DND-41 (cell line): Measurements from ENCODE around the gene MEF2D.

ENCODE experiments used
- ATAC-seq: fragments of 200-7000 bp; cut with Tn5 transposase; 3 replicates; pipeline ENCODE4 v1.9.1; 2021; ENCODE audit warnings: low read depth; ENCODE audit not compliant: insufficient read depth
- DNase-seq: peaks from one replicate; pipeline ENCODE4 v3.0.0-alpha.2; 2020
- H2AFZ ChIP-seq: 2 replicates; pipeline ENCODE4 v1.6.0; 2012; ENCODE audit warnings: low read depth, low read length
- H3K27ac ChIP-seq: 2 replicates; pipeline ENCODE4 v1.5.1; 2012; ENCODE audit warnings: low read length, inconsistent platforms
- H3K27me3 ChIP-seq: fragments of 200-600 bp; sonication (generic); 2 replicates; pipeline ENCODE4 v1.6.0; 2012; ENCODE audit warnings: low read length, mild to moderate bottlenecking, inconsistent platforms; ENCODE audit not compliant: insufficient read depth, poor library complexity
- H3K36me3 ChIP-seq: 2 replicates; pipeline ENCODE4 v1.5.1; 2012; ENCODE audit warnings: low read length, inconsistent platforms; ENCODE audit not compliant: insufficient read depth
- H3K4me1 ChIP-seq: 2 replicates; pipeline ENCODE4 v1.5.1; 2012; ENCODE audit warnings: mild to moderate bottlenecking, low read length; ENCODE audit not compliant: insufficient read depth
- H3K4me2 ChIP-seq: 2 replicates; pipeline ENCODE4 v1.6.0; 2012; ENCODE audit warnings: mild to moderate bottlenecking, moderate library complexity, low read length, inconsistent platforms; ENCODE audit not compliant: insufficient read depth
- H3K4me3 ChIP-seq, 2 experiments: fragments of 200-600 bp in 1 of 2; shearing (Covaris generic) in 1 of 2; 2 replicates each; pipeline ENCODE4 v1.5.1; 2012 to 2016; ENCODE audit warnings: inconsistent platforms in 2 of 2, low read length in 2 of 2, mild to moderate bottlenecking in 2 of 2, low read depth in 1 of 2, moderate library complexity in 1 of 2
- H3K79me2 ChIP-seq: 2 replicates; pipeline ENCODE4 v1.6.0; 2012; ENCODE audit warnings: low read length, inconsistent platforms; ENCODE audit not compliant: insufficient read depth
- H3K9ac ChIP-seq: 2 replicates; pipeline ENCODE4 v1.6.0; 2012; ENCODE audit warnings: low read depth, mild to moderate bottlenecking, inconsistent platforms, low read length, moderate library complexity
- H3K9me3 ChIP-seq: 2 replicates; pipeline ENCODE4 v1.5.1; 2012; ENCODE audit warnings: low read length, moderate library complexity, mild to moderate bottlenecking, inconsistent platforms; ENCODE audit not compliant: insufficient read depth, severe bottlenecking
- H4K20me1 ChIP-seq: 2 replicates; pipeline ENCODE4 v1.6.0; 2012; ENCODE audit warnings: low read length; ENCODE audit not compliant: insufficient read depth
- EZH2 ChIP-seq: IDR thresholded peaks from 3 replicates; pipeline ENCODE4 v1.6.1; 2012; ENCODE audit warnings: borderline replicate concordance, low read depth, mild to moderate bottlenecking, moderate library complexity, low read length, inconsistent platforms; ENCODE audit not compliant: severe bottlenecking
- TF ChIP-seq, protein P1 (sequence below): IDR thresholded peaks from 2 replicates; pipeline ENCODE4 v1.5.1; 2012; ENCODE audit warnings: borderline replicate concordance, low read length, moderate library complexity, mild to moderate bottlenecking; ENCODE audit not compliant: poor library complexity, severe bottlenecking; ENCODE audit errors: extremely low read depth

MEF2D gene

DNA sequence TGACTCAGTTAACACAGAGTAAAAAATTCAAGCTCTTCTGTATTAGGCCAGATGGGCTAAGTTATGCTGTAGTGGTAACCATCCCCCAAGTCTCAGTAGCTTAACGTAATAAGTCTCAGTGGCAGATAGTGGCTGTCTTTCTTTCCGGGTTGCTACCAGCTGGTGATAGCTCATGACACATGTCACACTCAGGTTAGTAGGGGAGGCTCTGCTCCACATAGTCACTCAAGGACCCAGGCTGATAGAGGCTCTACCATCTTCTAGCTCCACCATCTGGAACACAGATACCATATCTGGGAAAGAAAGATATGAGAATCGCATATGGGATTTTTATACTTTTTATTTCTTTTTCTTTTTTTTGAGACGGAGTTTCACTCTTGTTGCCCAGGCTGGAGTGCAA is 16.2 kb upstream of the MEF2D start:
- Histone ChIP-seq H3K36me3 (no peaks in the 10 kb centered on the region), H3K4me3 (no peak overlapping the region), H4K20me1 (no peaks in the 10 kb centered on the region), H3K27ac (no peak overlapping the region), H2AFZ (no peak overlapping the region), H3K4me2 (no peak overlapping the region), H3K4me1 (no peaks in the 10 kb centered on the region), H3K9ac (no peak overlapping the region), H3K27me3 (peaks cover 3% of the 10 kb centered on the region), H3K79me2 (no peaks in the 10 kb centered on the region), H3K9me3 (no peaks in the 10 kb centered on the region)
- DNase-seq: no peak
- ATAC-seq: no peak; the same call in 2 of the 3 replicates
- TF ChIP-seq EZH2: no peak
- TF ChIP-seq, protein P1, sequence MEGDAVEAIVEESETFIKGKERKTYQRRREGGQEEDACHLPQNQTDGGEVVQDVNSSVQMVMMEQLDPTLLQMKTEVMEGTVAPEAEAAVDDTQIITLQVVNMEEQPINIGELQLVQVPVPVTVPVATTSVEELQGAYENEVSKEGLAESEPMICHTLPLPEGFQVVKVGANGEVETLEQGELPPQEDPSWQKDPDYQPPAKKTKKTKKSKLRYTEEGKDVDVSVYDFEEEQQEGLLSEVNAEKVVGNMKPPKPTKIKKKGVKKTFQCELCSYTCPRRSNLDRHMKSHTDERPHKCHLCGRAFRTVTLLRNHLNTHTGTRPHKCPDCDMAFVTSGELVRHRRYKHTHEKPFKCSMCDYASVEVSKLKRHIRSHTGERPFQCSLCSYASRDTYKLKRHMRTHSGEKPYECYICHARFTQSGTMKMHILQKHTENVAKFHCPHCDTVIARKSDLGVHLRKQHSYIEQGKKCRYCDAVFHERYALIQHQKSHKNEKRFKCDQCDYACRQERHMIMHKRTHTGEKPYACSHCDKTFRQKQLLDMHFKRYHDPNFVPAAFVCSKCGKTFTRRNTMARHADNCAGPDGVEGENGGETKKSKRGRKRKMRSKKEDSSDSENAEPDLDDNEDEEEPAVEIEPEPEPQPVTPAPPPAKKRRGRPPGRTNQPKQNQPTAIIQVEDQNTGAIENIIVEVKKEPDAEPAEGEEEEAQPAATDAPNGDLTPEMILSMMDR: no peak

- no peak for ATAC-seq
- TF ChIP-seq, protein P1: no peak
- no peak for TF ChIP-seq EZH2
- H3K79me2 ChIP-seq: no peaks in the 10 kb centered on the region
Measured at GRCh38 chr1:156515956-156516355, 15.4 kb upstream of the MEF2D start.

GRCh38 chr1:156513185-156513584 is 12.6 kb upstream of the MEF2D start:
- no peak for ATAC-seq
- H3K36me3 ChIP-seq: no peaks in the 10 kb centered on the region
- H3K79me2 ChIP-seq: no peaks in the 10 kb centered on the region
- no peak overlapping the region for H3K4me2 ChIP-seq
- H2AFZ ChIP-seq: no peak overlapping the region
- no peak overlapping the region for H3K4me3 ChIP-seq
- TF ChIP-seq, protein P1: no peak
- TF ChIP-seq EZH2: no peak
- H4K20me1 ChIP-seq: no peaks in the 10 kb centered on the region
- H3K27ac ChIP-seq: no peak overlapping the region
- H3K4me1 ChIP-seq: no peaks in the 10 kb centered on the region
- peaks cover 3% of the 10 kb centered on the region for H3K27me3 ChIP-seq
- H3K9me3 ChIP-seq: no peaks in the 10 kb centered on the region
- no peak for DNase-seq
- no peak overlapping the region for H3K9ac ChIP-seq

More at GRCh38 chr1:156515956-156516355, 15.4 kb upstream of the MEF2D start:
- Histone ChIP-seq H3K36me3 (no peaks in the 10 kb centered on the region), H3K4me3 (no peak overlapping the region), H2AFZ (no peak overlapping the region), H4K20me1 (no peaks in the 10 kb centered on the region), H3K9ac (no peak overlapping the region), H3K9me3 (no peaks in the 10 kb centered on the region), H3K27ac (no peak overlapping the region), H3K4me2 (no peak overlapping the region), H3K4me1 (no peaks in the 10 kb centered on the region), H3K27me3 (peaks cover 3% of the 10 kb centered on the region)
- DNase-seq: no peak

DNA sequence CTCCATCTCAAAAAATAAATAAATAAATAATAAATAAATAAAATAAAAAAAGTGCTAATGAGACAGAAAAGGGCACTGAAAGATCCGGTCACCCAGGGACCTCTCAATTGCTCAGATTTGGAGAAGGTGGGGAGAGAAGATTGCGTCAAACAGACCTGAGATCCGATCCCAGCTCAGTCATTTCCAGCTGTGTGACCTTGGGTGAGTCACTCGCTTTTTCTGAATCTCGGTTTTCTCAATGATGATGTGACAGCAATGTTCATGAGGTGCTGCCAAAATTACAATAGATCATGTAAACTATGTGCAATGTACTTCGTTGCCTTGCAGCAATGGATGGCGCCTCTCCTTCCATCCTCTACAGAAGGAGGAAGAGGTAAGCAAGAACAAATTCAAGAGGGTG is 11.1 kb upstream of the MEF2D start:
- Histone ChIP-seq H3K27me3 (peaks cover 3% of the 10 kb centered on the region), H3K79me2 (no peaks in the 10 kb centered on the region), H3K4me3 (no peak overlapping the region), H3K4me2 (no peak overlapping the region), H3K27ac (no peak overlapping the region), H2AFZ (no peak overlapping the region), H3K36me3 (no peaks in the 10 kb centered on the region), H3K9me3 (no peaks in the 10 kb centered on the region), H3K9ac (no peak overlapping the region), H3K4me1 (no peaks in the 10 kb centered on the region), H4K20me1 (no peaks in the 10 kb centered on the region)
- no peak for ATAC-seq
- no peak for DNase-seq
- TF ChIP-seq, protein P1: no peak
- no peak for TF ChIP-seq EZH2
